Measurements from ENCODE around the gene D2HGDH. TPM values are rescaled to one million over a fixed set of nuclear protein-coding genes. Genes with fewer than 3 reads are reported as not detected.

D2HGDH gene
- total RNA-seq, 1 donor from 2014 or later: 55.4 TPM

- intact Hi-C loops (cut with micrococcal nuclease): no loop called here
- ChIA-PET CTCF (no interaction called here), POLR2A (no interaction called here)
- peaks cover 21% of the 10 kb centered on the region for H3K4me1 Mint-ChIP-seq
- no peak for TF ChIP-seq CTCF (IDR thresholded peaks at IDR 0.05)
- peaks cover 9% of the 10 kb centered on the region for H3K27me3 Mint-ChIP-seq
- no peak for DNase-seq
- H3K4me3 Mint-ChIP-seq: no peak overlapping the region
- no peak for ATAC-seq (ENCODE audit: low read depth)
- no peak overlapping the region for H3K27ac Mint-ChIP-seq
- H3K36me3 Mint-ChIP-seq (ENCODE audit: low read depth): no peaks in the 10 kb centered on the region
- H3K9me3 Mint-ChIP-seq: no peaks in the 10 kb centered on the region
These were observed 73.8 kb downstream of the D2HGDH start for GRCh38 chr2:241808051-241808720.

- Mint-ChIP-seq H3K27me3 (peaks cover 9% of the 10 kb centered on the region), H3K4me3 (no peak within 1 kb of the TSS), H3K36me3 (ENCODE audit: low read depth) (no peaks in the 10 kb centered on the region), H3K27ac (no peak within 1 kb of the TSS), H3K9me3 (no peaks in the 10 kb centered on the region), H3K4me1 (peaks cover 21% of the 10 kb centered on the region)
- POLR2A ChIA-PET: no interaction called here
- no peak for ATAC-seq (ENCODE audit: low read depth)
- DNase-seq: no peak
- intact Hi-C loops (cut with micrococcal nuclease): no loop called here
- TF ChIP-seq CTCF (IDR thresholded peaks at IDR 0.05): no peak
- CTCF ChIA-PET: no interaction called here
These were observed 74.4 kb downstream of the D2HGDH start, which contains the start of gene NEU4 for GRCh38 chr2:241808721-241809382. Gene NEU4 (plus strand): TSS chr2:241809193. CDS start chr2:241814485, 5,292 bp downstream.

GRCh38 chr2:241809383-241810306 lies 75.2 kb downstream of the D2HGDH start:
- DNase-seq: no peak

GRCh38 chr2:241810307-241811200 lies 76.1 kb downstream of the D2HGDH start:
- H3K4me3 Mint-ChIP-seq: no peak overlapping the region
- POLR2A ChIA-PET: interaction anchor here (1.1 kb wide), 1 partner anchor 22 kb away, joined by 3 read pairs; no protein-coding TSS in a partner anchor
- peaks cover 16% of the 10 kb centered on the region for H3K4me1 Mint-ChIP-seq
- H3K27me3 Mint-ChIP-seq: peaks cover 12% of the 10 kb centered on the region
- intact Hi-C loops (cut with micrococcal nuclease): no loop called here
- CTCF ChIA-PET: no interaction called here
- no peak for ATAC-seq (ENCODE audit: low read depth)
- no peaks in the 10 kb centered on the region for H3K36me3 Mint-ChIP-seq (ENCODE audit: low read depth)
- TF ChIP-seq CTCF (IDR thresholded peaks at IDR 0.05): no peak
- H3K9me3 Mint-ChIP-seq: no peaks in the 10 kb centered on the region
- DNase-seq: no peak
- H3K27ac Mint-ChIP-seq: no peak overlapping the region

More at GRCh38 chr2:241809383-241810306, 75.2 kb downstream of the D2HGDH start:
- no peak overlapping the region for H3K27ac Mint-ChIP-seq
- ChIA-PET CTCF (no interaction called here), POLR2A (no interaction called here)
- peaks cover 9% of the 10 kb centered on the region for H3K27me3 Mint-ChIP-seq
- no peaks in the 10 kb centered on the region for H3K36me3 Mint-ChIP-seq (ENCODE audit: low read depth)
- H3K9me3 Mint-ChIP-seq: no peaks in the 10 kb centered on the region
- H3K4me1 Mint-ChIP-seq: peaks cover 18% of the 10 kb centered on the region
- intact Hi-C loops (cut with micrococcal nuclease): no loop called here
- no peak overlapping the region for H3K4me3 Mint-ChIP-seq
- TF ChIP-seq CTCF (IDR thresholded peaks at IDR 0.05): no peak
- no peak for ATAC-seq (ENCODE audit: low read depth)

All from activated B cell treated with CpG ODN at 0.5 μM for 24 hours (primary cell).